Stimulated activated CD4-positive, alpha-beta T cell treated with anti-CD3 and anti-CD28 coated beads, TNF-alpha, amount 100 ng/mL, for 48 hours (primary cell): ENCODE measurements around the gene SPOCD1.

ENCODE experiments used
- DNase-seq, 3 donors: peaks; one replicate each; pipeline ENCODE4 v3.0.0-alpha.2; 2020; ENCODE audit warnings: low read depth in 3 of 3

The SPOCD1 gene

GRCh38 chr1:31771891-31772668 is 43.7 kb downstream of the SPOCD1 start:
- DNase-seq = peak in 1 of 3 donors; percentile 51

GRCh38 chr1:31769720-31770390 is 46.0 kb downstream of the SPOCD1 start:
- no peak for DNase-seq

GRCh38 chr1:31768939-31769704 is 46.7 kb downstream of the SPOCD1 start:
- no peak for DNase-seq

- no peak for DNase-seq
These were observed 47.4 kb downstream of the SPOCD1 start for GRCh38 chr1:31768407-31768907.

- DNase-seq = no peak
These were observed 48.6 kb downstream of the SPOCD1 start for GRCh38 chr1:31767225-31767624.

GRCh38 chr1:31765516-31765915 is 50.3 kb downstream of the SPOCD1 start:
- no peak for DNase-seq

- DNase-seq = no peak
These were observed 50.8 kb downstream of the SPOCD1 start for GRCh38 chr1:31765041-31765467.

- DNase-seq = no peak
These were observed 51.3 kb downstream of the SPOCD1 start, which contains the start of gene ADGRB2 for GRCh38 chr1:31764312-31765040. TSS of gene ADGRB2 (minus strand) at chr1:31764340. CDS start at chr1:31757221, 7,119 bp downstream.

- no peak for DNase-seq
These were observed 52.0 kb downstream of the SPOCD1 start for GRCh38 chr1:31763671-31764311.

GRCh38 chr1:31762726-31763670 is 52.8 kb downstream of the SPOCD1 start:
- peak; percentile 48 to 73 (median 54) for DNase-seq

- no peak for DNase-seq
These were observed 53.5 kb downstream of the SPOCD1 start for GRCh38 chr1:31762323-31762722.

- DNase-seq = no peak
These were observed 53.9 kb downstream of the SPOCD1 start for GRCh38 chr1:31761883-31762282.

- no peak for DNase-seq
These were observed 55.1 kb downstream of the SPOCD1 start for GRCh38 chr1:31760471-31761470.

GRCh38 chr1:31759298-31760023 is 56.4 kb downstream of the SPOCD1 start:
- no peak for DNase-seq

GRCh38 chr1:31758823-31759222 is 57.0 kb downstream of the SPOCD1 start:
- DNase-seq = no peak

- DNase-seq = no peak
These were observed 57.8 kb downstream of the SPOCD1 start for GRCh38 chr1:31757989-31758388.

GRCh38 chr1:31757204-31757679 is 58.6 kb downstream of the SPOCD1 start:
- no peak for DNase-seq

- no peak for DNase-seq
These were observed 59.2 kb downstream of the SPOCD1 start for GRCh38 chr1:31756578-31756977.
